Activated CD4-positive, alpha-beta T cell treated with anti-CD3 and anti-CD28 coated beads for 36 hours (primary cell): ENCODE measurements around the gene ABHD15. TPM values are rescaled to one million over a fixed set of nuclear protein-coding genes. Genes with fewer than 3 reads are reported as not detected.

Source experiments
- ATAC-seq: fragments of 200-7000 bp; cut with Tn5 transposase; one replicate; pipeline ENCODE4 v1.10.0; 2021; ENCODE audit warnings: mild to moderate bottlenecking, moderate library complexity
- CTCF ChIA-PET: fragments of 350-600 bp; sonication (Branson Sonifier 250); formaldehyde crosslinking; loops from one replicate; lab custom pipeline; 2021; ENCODE audit warnings: antibody characterized with exemption; lab: Charles Lee
- POLR2A ChIA-PET: fragments of 350-600 bp; sonication (Branson Sonifier 250); formaldehyde crosslinking; loops from one replicate; lab custom pipeline; 2021; ENCODE audit warnings: antibody characterized with exemption, inconsistent platforms; lab: Charles Lee
- DNase-seq: peaks from one replicate; pipeline ENCODE4 v3.0.0-alpha.2; 2020
- H3K27ac Mint-ChIP-seq: one replicate; pipeline ENCODE4 v1.8.0; 2021; ENCODE audit warnings: mixed read lengths
- H3K27me3 Mint-ChIP-seq: one replicate; pipeline ENCODE4 v1.8.0; 2021; ENCODE audit warnings: mixed read lengths
- H3K36me3 Mint-ChIP-seq: one replicate; pipeline ENCODE4 v1.8.0; 2021; ENCODE audit warnings: low read depth, mixed read lengths
- H3K4me1 Mint-ChIP-seq: one replicate; pipeline ENCODE4 v1.8.0; 2021; ENCODE audit warnings: mixed read lengths
- H3K4me3 Mint-ChIP-seq: one replicate; pipeline ENCODE4 v1.8.0; 2021; ENCODE audit warnings: mild to moderate bottlenecking, moderate library complexity, mixed read lengths
- H3K9me3 Mint-ChIP-seq: one replicate; pipeline ENCODE4 v1.8.0; 2021; ENCODE audit warnings: low read depth, mixed read lengths
- intact Hi-C, 2 experiments: fragments of 100-400 bp; cut with DNase I in 1 of 2; cut with micrococcal nuclease in 1 of 2; formaldehyde crosslinking; loops; one replicate each; pipeline versions ENCODE4 v1.14.2 to v1.15.1; 2022 to 2024; cut with DNase I, micrococcal nuclease
- total RNA-seq, 2 experiments: library from RNA; stranded (reverse); gene quantifications; one replicate each; pipeline ENCODE4 v1.2.3, GENCODE V29; 2021

Gene ABHD15
- total RNA-seq, 2 experiments from 2014 or later = 7.2 to 8.6 TPM

DNA sequence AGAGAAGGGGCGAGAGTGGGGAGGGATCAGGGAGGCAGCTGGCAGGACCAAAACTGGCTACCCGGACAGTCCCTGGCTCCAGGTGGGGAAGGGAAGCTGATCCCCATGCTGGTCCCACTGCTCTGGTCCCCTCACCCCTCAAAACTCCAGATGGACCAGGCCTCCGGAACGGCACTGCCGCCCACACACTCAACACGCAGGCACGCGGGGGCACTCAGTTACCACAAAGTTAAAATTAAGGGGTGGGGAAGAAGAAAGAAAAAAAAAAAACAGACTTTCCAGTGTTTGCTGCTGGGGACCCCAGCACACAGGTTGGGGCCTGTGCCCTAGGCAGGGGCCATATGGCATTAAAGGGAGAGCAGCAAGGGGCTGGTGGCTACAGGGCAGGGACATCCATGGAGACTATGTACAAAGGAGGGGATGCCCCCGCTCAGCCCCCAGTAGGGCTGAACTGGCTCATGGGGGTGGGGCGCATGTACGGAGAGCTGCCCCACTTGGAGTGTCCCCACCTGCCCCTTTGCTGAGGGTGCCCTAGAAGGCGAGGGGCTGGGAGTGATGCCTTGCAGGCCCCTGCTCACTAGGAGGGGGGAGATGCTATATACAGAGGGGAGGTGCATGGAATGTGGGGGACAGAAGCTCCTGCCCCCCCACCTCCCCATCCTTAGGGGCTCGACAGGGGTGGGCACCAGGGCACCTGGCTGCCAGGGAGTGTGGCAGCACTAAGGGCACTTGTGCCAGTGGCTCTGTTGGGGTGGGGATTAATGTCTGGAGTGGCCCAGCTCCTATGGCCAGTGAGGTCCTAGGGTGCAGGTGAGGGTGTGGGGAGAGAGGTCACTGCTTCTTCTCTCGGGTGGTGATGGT is 7.3 kb upstream of the ABHD15 start:
- Mint-ChIP-seq H3K27ac (no peak overlapping the region), H3K4me3 (no peak overlapping the region), H3K36me3 (peaks cover 19% of the 10 kb centered on the region), H3K4me1 (peaks cover 15% of the 10 kb centered on the region), H3K9me3 (no peaks in the 10 kb centered on the region), H3K27me3 (no peaks in the 10 kb centered on the region)
- ATAC-seq (no peak), DNase-seq (peak; percentile 6)
- POLR2A ChIA-PET = no interaction called here
- intact Hi-C loops = no loop called here
- CTCF ChIA-PET = interaction anchor here (0.6 to 13.5 kb wide), 9 partner anchors 10 to 236 kb away, joined by 3 to 93 read pairs (median 3); no protein-coding TSS in a partner anchor

DNA sequence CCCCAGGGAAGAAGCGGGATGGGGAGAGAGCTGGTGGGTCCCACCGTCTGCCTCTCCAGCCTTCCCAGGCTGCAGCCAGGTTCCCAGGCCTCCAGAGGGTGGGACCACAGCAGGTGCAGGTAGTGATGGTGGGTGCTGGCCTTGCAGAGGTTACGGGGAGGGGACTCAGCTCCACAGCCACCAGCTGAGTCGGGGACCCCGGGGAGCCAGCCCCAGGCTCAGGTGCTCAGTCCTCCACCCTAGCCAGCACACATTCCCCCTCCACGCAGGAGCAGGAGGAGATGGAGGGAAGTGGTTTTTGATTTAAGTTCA is 6.7 kb upstream of the ABHD15 start:
- Mint-ChIP-seq H3K27ac (no peak overlapping the region), H3K27me3 (no peaks in the 10 kb centered on the region), H3K4me1 (peaks cover 17% of the 10 kb centered on the region), H3K9me3 (no peaks in the 10 kb centered on the region), H3K36me3 (peaks cover 15% of the 10 kb centered on the region), H3K4me3 (no peak overlapping the region)
- DNase-seq (no peak), ATAC-seq (no peak)
- ChIA-PET CTCF (interaction anchor here (0.6 to 13.5 kb wide), 11 partner anchors 8 to 237 kb away, joined by 3 to 93 read pairs (median 4); no protein-coding TSS in a partner anchor), POLR2A (no interaction called here)
- intact Hi-C loops = no loop called here

DNA sequence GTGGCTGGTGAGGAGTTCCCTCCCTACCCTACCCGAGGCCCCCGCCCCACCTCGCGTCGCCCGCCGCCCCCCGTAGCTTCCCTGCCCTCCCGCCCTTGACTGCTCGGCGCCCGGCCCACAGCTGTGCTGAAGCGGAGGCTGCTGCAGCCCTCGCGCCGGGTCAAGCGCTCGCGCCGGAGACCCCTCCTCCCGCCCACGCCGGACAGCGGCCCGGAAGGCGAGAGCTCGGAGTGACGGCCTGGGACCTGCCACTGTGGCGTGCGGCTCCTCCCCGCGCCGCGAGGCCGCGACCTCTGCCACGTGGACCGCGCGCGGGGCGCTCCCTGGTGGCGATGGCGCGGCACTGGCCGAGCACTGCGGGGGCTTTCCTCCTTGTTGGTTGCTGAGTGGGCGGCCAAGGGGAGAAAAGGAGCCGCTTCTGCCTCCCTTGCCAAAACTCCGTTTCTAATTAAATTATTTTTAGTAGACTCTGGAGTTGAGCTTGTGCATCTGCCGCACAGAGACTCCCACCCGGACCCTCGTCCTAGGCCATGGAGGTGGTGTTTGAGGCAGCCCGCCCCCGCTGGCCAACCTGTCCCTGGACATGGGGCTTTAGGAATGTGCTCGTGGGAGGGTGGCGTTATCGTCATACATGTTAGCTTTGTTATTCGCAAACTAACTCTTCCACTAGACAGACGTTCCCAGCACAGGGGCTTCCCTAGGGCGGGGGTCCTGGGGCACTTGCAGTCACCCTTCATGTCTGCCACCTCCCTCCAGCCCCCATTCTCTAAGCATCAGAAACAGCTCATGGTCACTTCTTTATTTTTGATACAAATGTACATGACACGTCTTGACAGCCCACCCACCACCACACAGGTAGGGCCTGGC is 6.1 kb upstream of the ABHD15 start:
- Mint-ChIP-seq H3K27me3 (no peaks in the 10 kb centered on the region), H3K4me1 (peaks cover 17% of the 10 kb centered on the region), H3K27ac (no peak overlapping the region), H3K36me3 (peaks cover 15% of the 10 kb centered on the region), H3K9me3 (no peaks in the 10 kb centered on the region), H3K4me3 (no peak overlapping the region)
- DNase-seq (peak; percentile 75), ATAC-seq (peak; percentile 29)
- POLR2A ChIA-PET = no interaction called here
- CTCF ChIA-PET = interaction anchor here (0.6 to 13.5 kb wide), 13 partner anchors 9 to 619 kb away, joined by 3 to 93 read pairs (median 3); no protein-coding TSS in a partner anchor
- intact Hi-C loops = no loop called here

DNA sequence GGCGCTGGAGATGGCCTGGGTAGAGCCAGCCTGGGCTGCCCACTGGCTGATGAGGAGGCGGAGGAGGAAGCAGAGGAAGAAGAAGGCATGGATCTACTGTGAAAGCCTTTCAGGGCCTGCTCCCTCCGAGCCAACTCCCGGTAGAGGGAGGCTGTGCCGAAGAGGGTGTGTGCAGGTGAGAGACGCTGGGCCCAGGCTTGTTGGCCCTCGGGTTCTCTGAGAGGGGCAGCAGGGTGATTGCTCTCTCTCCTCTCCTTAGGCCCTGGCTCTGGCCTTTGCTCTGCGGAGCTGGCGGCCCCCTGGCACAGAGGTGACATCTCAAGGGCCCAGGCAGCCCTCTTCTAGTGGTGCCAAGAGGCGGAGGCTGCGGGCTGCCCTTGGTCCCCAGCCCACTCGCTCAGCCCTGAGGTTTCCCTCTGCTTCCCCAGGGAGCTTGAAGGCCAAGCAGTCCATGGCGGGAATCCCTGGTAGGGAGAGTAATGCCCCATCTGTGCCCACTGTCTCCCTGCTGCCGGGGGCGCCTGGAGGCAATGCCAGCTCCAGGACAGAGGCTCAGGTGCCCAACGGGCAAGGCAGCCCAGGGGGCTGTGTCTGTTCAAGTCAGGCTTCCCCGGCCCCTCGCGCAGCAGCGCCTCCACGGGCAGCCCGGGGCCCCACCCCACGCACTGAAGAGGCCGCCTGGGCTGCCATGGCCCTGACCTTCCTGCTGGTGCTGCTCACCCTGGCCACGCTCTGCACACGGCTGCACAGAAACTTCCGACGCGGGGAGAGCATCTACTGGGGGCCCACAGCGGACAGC is 5.2 kb upstream of the ABHD15 start:
- Mint-ChIP-seq H3K4me1 (peaks cover 17% of the 10 kb centered on the region), H3K9me3 (no peaks in the 10 kb centered on the region), H3K27ac (no peak overlapping the region), H3K4me3 (no peak overlapping the region), H3K27me3 (no peaks in the 10 kb centered on the region), H3K36me3 (peaks cover 15% of the 10 kb centered on the region)
- ChIA-PET CTCF (interaction anchor here (1.0 to 13.5 kb wide), 8 partner anchors 7 to 619 kb away, joined by 3 to 93 read pairs (median 8); no protein-coding TSS in a partner anchor), POLR2A (interaction anchor here (1.5 kb wide), 1 partner anchor 279 kb away, joined by 5 read pairs; the partner anchor contains the start of gene NUFIP2)
- ATAC-seq (no peak), DNase-seq (no peak)
- intact Hi-C loops = no loop called here

DNA sequence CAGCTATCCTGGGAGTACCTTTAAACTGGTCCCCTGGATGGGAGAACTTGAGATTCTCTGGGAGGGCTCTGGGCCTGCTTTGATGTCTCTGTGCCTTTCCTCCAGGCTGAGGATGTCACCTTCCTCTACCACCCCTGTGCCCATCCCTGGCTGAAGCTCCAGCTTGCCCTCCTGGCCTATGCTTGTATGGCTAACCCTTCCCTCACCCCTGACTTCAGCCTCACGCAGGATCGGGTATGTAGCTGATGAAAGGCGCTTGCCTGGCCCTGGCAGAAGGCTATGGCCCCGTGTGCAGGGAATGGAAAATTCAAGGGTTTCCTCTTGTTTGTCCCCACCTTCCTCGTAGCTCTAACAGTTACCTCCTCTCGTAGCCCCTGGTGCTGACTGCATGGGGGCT is 4.6 kb upstream of the ABHD15 start:
- H3K9me3 Mint-ChIP-seq = no peaks in the 10 kb centered on the region
- intact Hi-C loops = no loop called here
- CTCF ChIA-PET = interaction anchor here (1.6 to 13.5 kb wide), 5 partner anchors 8 to 201 kb away, joined by 5 to 93 read pairs (median 15); no protein-coding TSS in a partner anchor
- H3K36me3 Mint-ChIP-seq = peaks cover 15% of the 10 kb centered on the region
- H3K27me3 Mint-ChIP-seq = no peaks in the 10 kb centered on the region
- peaks cover 17% of the 10 kb centered on the region for H3K4me1 Mint-ChIP-seq
- ATAC-seq (no peak), DNase-seq (no peak)
- H3K4me3 Mint-ChIP-seq = no peak overlapping the region
- POLR2A ChIA-PET = interaction anchor here (1.5 kb wide), 1 partner anchor 278 kb away, joined by 5 read pairs; the partner anchor contains the start of gene NUFIP2
- H3K27ac Mint-ChIP-seq = no peak overlapping the region

DNA sequence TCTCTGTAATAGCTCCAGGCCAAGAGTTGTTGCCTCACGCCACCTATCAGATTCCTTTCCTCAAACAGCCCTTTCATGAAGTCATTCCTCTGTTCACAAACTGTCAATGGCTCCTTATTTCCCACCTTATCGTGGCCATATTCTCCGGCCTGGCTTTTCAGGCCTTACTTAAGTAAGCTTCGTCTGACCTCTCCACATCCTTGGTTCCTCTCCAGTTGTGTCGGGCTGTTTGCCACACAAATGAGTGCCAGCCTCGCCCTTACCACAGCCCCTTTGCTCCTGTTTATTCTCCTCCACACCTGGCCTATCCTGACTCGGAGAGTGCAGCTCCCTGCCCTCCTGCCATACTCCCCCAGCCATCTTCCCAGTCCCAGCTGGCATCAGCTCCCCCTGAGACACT is 3.7 kb upstream of the ABHD15 start:
- ATAC-seq (no peak), DNase-seq (no peak)
- Mint-ChIP-seq H3K4me1 (peaks cover 22% of the 10 kb centered on the region), H3K36me3 (peaks cover 18% of the 10 kb centered on the region), H3K27me3 (no peaks in the 10 kb centered on the region), H3K4me3 (peak overlapping the region; percentile 6), H3K27ac (no peak overlapping the region), H3K9me3 (no peaks in the 10 kb centered on the region)
- ChIA-PET CTCF (interaction anchor here (1.0 to 13.5 kb wide), 5 partner anchors 9 to 320 kb away, joined by 3 to 93 read pairs (median 15); no protein-coding TSS in a partner anchor), POLR2A (interaction anchor here (0.6 to 1.5 kb wide), 2 partner anchors 221 to 277 kb away, joined by 3 to 5 read pairs; partner anchors contain the start of gene NUFIP2)
- intact Hi-C loops = no loop called here

DNA sequence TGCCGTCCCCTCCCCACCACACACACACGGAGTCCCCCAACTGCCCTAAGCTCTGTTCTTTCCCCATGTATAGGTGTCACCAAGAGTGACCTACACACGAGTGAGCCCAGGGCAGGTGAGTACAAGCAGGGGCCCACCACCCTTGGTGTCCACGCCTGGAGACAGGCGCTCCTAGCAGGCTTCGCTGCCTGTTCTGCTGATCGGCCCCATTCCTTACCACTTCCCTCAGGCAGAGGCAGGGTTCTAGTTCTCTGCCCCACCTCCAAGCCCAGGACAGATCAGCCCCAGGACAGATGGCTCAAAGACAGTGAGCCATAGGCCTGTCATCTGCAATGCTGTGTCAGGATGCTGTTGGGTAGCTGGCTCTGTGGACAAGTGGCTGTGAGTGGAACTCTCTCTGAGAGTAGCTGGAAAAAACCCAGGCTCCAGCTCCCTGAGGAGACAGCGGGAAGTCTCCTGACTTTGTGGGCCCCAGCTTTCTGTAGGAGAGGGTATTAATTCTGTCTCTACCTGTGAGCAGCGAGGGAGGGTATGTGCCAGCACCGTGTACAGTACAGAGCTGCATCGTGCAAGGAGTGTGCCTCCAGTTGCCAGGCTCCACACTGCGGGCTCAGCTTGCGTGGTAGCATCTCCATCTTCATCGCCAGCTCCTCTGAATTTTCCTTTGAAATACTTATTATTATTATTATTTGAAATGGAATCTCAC is 2.6 kb upstream of the ABHD15 start:
- CTCF ChIA-PET = interaction anchor here (0.6 to 13.5 kb wide), 7 partner anchors 10 to 362 kb away, joined by 3 to 93 read pairs (median 3); partner anchors contain the start of gene GIT1
- H3K9me3 Mint-ChIP-seq = no peaks in the 10 kb centered on the region
- H3K4me1 Mint-ChIP-seq = peaks cover 24% of the 10 kb centered on the region
- POLR2A ChIA-PET = interaction anchor here (0.6 kb wide), 1 partner anchor 290 kb away, joined by 3 read pairs; no protein-coding TSS in a partner anchor
- DNase-seq (no peak), ATAC-seq (no peak)
- intact Hi-C loops = loop anchor here (2.0 to 10.0 kb wide), 8 partner anchors 19 to 907 kb away; partner anchors contain the start of genes GIT1 (in 1 of the 2), NEK8 (in 1 of the 2), NUFIP2 (in 1 of the 2) and SDF2 (in 1 of the 2)
- peak overlapping the region; percentile 52 for H3K27ac Mint-ChIP-seq
- H3K4me3 Mint-ChIP-seq = peak overlapping the region; percentile 97
- peaks cover 14% of the 10 kb centered on the region for H3K36me3 Mint-ChIP-seq
- H3K27me3 Mint-ChIP-seq = no peaks in the 10 kb centered on the region

DNA sequence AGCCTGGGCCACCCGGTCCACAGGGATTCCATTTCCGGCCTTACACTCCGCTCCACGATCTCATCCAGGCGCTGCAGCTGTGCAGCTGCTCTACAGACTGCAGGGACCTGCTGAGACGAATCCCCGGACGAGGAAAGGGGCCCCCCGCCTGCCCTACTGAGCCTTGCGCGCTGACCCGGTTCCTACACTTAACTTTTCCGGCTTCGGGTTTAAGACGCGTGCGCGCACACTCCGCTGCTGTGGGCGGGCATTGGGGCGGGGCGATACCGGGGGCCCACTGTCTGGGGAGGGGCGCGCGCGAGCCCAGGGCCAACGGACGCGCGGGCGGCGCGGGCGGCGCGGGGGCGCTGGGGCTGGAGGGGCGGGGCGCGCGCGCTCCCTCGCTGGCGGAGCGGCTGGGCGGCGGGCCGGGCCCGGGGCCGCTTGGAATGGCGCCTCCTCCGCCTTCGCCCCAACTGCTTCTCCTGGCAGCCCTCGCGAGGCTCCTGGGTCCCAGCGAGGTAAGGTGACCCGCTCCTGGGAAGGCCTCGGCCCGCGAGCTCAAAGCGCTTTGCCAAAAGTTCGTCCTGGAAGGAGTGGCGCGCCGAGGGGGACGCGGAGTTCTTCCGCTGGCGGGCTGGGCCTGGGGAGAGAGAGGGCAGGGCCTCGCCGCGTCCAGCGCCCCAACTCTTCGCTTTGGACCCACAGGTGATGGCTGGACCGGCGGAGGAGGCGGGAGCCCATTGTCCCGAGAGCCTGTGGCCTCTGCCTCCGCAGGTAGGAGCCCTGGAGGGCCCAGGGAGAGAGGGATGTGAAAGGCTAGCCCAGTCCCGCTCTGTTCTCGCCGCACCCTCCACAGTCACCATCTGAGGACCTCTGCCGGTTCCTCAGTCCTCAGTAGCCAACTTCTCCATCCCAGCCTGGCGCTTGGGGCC is 1.8 kb upstream of the ABHD15 start, which contains the start of gene TP53I13:
TP53I13 (plus strand) TSS at position 371 of the 914 bp plus-strand sequence; CDS start at position 429, 58 bp downstream.
- ChIA-PET CTCF (interaction anchor here (0.6 to 13.5 kb wide), 16 partner anchors 8 to 390 kb away, joined by 3 to 93 read pairs (median 4); partner anchors contain the start of genes ANKRD13B and GIT1), POLR2A (interaction anchor here (0.6 to 2.8 kb wide), 2 partner anchors 48 to 290 kb away, joined by 3 to 11 read pairs; no protein-coding TSS in a partner anchor)
- peak within 1 kb of the TSS; percentile 97 for H3K4me3 Mint-ChIP-seq
- peaks cover 8% of the 10 kb centered on the region for H3K36me3 Mint-ChIP-seq
- H3K27ac Mint-ChIP-seq = peak within 1 kb of the TSS; percentile 96
- H3K9me3 Mint-ChIP-seq = no peaks in the 10 kb centered on the region
- intact Hi-C loops = loop anchor here (1.0 to 10.0 kb wide), 14 partner anchors 20 to 906 kb away; partner anchors contain the start of genes GIT1 (in 2 of the 2), NUFIP2 (in 2 of the 2), NEK8 (in 1 of the 2) and SDF2 (in 1 of the 2)
- H3K4me1 Mint-ChIP-seq = peaks cover 30% of the 10 kb centered on the region
- ATAC-seq = peak; percentile 64
- H3K27me3 Mint-ChIP-seq = no peaks in the 10 kb centered on the region
- peak; percentile 96 for DNase-seq
